ENCODE data around the gene ZCCHC2.

The ZCCHC2 gene

GRCh38 chr18:62512996-62513395 is 9.8 kb upstream of the ZCCHC2 start:
- Histone ChIP-seq H3K27ac (ENCODE audit: low read depth, low read length) (no peak overlapping the region), H3K79me2 (ENCODE audit: insufficient read depth, low read length) (no peaks in the 10 kb centered on the region), H3K27me3 (ENCODE audit: low read length) (no peaks in the 10 kb centered on the region), H3K9me2 (replicated peaks; ENCODE audit: insufficient read depth, low read length) (no peaks in the 10 kb centered on the region), H4K20me1 (ENCODE audit: low read depth, low read length) (no peaks in the 10 kb centered on the region), H3K9me3 (ENCODE audit: insufficient read depth, low read length) (peaks cover 30% of the 10 kb centered on the region; the same call in 1 of the 2 replicates), H2AFZ (ENCODE audit: low read depth, low read length, severe bottlenecking) (no peak overlapping the region), H3K4me2 (ENCODE audit: low read depth, low read length, poor library complexity, severe bottlenecking) (no peak overlapping the region), H3K9ac (ENCODE audit: low read length) (no peak overlapping the region), H3K36me3 (ENCODE audit: low read length) (peaks cover 21% of the 10 kb centered on the region), H3K4me3 (ENCODE audit: insufficient read depth, low read length, poor library complexity, severe bottlenecking) (no peak overlapping the region), H3F3A (ENCODE audit: insufficient read depth) (no peaks in the 10 kb centered on the region)
- TF ChIP-seq CTCF (IDR thresholded peaks at IDR 0.05; ENCODE audit: insufficient read depth, low read length, poor library complexity, severe bottlenecking) (no peak), EZH2phosphoT487 (conservative IDR thresholded peaks at IDR 0.05; ENCODE audit: low read length) (no peak)

- Histone ChIP-seq H3K36me3 (ENCODE audit: low read length) (peaks cover 21% of the 10 kb centered on the region), H3K4me2 (ENCODE audit: low read depth, low read length, poor library complexity, severe bottlenecking) (no peak overlapping the region), H3K27me3 (ENCODE audit: low read length) (no peaks in the 10 kb centered on the region), H3K27ac (ENCODE audit: low read depth, low read length) (no peak overlapping the region), H3K9me3 (ENCODE audit: insufficient read depth, low read length) (peaks cover 30% of the 10 kb centered on the region; the same call in 1 of the 2 replicates), H2AFZ (ENCODE audit: low read depth, low read length, severe bottlenecking) (no peak overlapping the region), H3K79me2 (ENCODE audit: insufficient read depth, low read length) (no peaks in the 10 kb centered on the region), H3F3A (ENCODE audit: insufficient read depth) (no peaks in the 10 kb centered on the region), H3K9me2 (replicated peaks; ENCODE audit: insufficient read depth, low read length) (no peaks in the 10 kb centered on the region), H4K20me1 (ENCODE audit: low read depth, low read length) (no peaks in the 10 kb centered on the region), H3K9ac (ENCODE audit: low read length) (no peak overlapping the region), H3K4me3 (ENCODE audit: insufficient read depth, low read length, poor library complexity, severe bottlenecking) (no peak overlapping the region)
- no peak for TF ChIP-seq EZH2phosphoT487 (conservative IDR thresholded peaks at IDR 0.05; ENCODE audit: low read length)
- TF ChIP-seq CTCF (IDR thresholded peaks at IDR 0.05; ENCODE audit: insufficient read depth, low read length, poor library complexity, severe bottlenecking), result no peak
Observed at GRCh38 chr18:62514570-62514969, 8.3 kb upstream of the ZCCHC2 start.

GRCh38 chr18:62516242-62516641 is 6.6 kb upstream of the ZCCHC2 start:
- H3K79me2 ChIP-seq (ENCODE audit: insufficient read depth, low read length), result no peaks in the 10 kb centered on the region
- TF ChIP-seq CTCF (IDR thresholded peaks at IDR 0.05; ENCODE audit: insufficient read depth, low read length, poor library complexity, severe bottlenecking), result no peak
- TF ChIP-seq EZH2phosphoT487 (conservative IDR thresholded peaks at IDR 0.05; ENCODE audit: low read length), result no peak
- no peaks in the 10 kb centered on the region for H4K20me1 ChIP-seq (ENCODE audit: low read depth, low read length)
- peaks cover 21% of the 10 kb centered on the region for H3K36me3 ChIP-seq (ENCODE audit: low read length)
- no peak overlapping the region for H3K4me2 ChIP-seq (ENCODE audit: low read depth, low read length, poor library complexity, severe bottlenecking)
- H3K9me3 ChIP-seq (ENCODE audit: insufficient read depth, low read length), result peaks cover 30% of the 10 kb centered on the region; the same call in 1 of the 2 replicates
- no peaks in the 10 kb centered on the region for H3K9me2 ChIP-seq (replicated peaks; ENCODE audit: insufficient read depth, low read length)
- H3F3A ChIP-seq (ENCODE audit: insufficient read depth), result peaks cover 2% of the 10 kb centered on the region; the same call in 1 of the 2 replicates
- no peak overlapping the region for H3K9ac ChIP-seq (ENCODE audit: low read length)
- H2AFZ ChIP-seq (ENCODE audit: low read depth, low read length, severe bottlenecking), result no peak overlapping the region
- H3K27me3 ChIP-seq (ENCODE audit: low read length), result no peaks in the 10 kb centered on the region
- H3K27ac ChIP-seq (ENCODE audit: low read depth, low read length), result no peak overlapping the region
- no peak overlapping the region for H3K4me3 ChIP-seq (ENCODE audit: insufficient read depth, low read length, poor library complexity, severe bottlenecking)

All from SU-DHL-6 (cell line).